ENCODE measurements around the gene TMEM72. TPM values are rescaled to one million over a fixed set of nuclear protein-coding genes. Genes with fewer than 3 reads are reported as not detected.

Gene TMEM72
- polyA plus RNA-seq, 1 donor from 2014 or later: 1.4 TPM

DNA sequence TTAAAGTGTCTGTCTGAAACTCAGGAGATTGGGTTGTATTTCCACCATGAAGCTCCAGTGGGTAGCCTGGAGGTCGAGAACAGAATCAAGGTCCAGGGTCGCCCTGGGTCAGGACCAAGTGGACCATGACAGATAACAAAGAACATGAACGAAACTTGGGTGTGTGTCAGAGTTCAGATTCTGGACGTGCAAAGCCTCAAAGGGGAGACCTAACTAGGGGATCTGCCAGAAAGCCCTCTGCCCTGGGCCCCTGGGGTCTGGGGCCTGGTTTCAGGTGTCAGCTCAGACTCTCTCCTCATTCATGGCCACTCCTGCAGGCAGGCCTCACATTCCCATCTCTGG, 50.1 kb downstream of the TMEM72 start:
- H3K27me3 ChIP-seq (ENCODE audit: insufficient read depth, low read depth, low read length): no peaks in the 10 kb centered on the region
- no peak overlapping the region for H3K9ac ChIP-seq (ENCODE audit: low read length)
- no peaks in the 10 kb centered on the region for H3K9me2 ChIP-seq (ENCODE audit: insufficient read depth, low read length)
- no peak overlapping the region for H2AFZ ChIP-seq (ENCODE audit: low read depth, low read length)
- H4K20me1 ChIP-seq (ENCODE audit: insufficient read depth): no peaks in the 10 kb centered on the region
- no peak overlapping the region for H3K4me2 ChIP-seq (ENCODE audit: low read length)
- H3K4me3 ChIP-seq (ENCODE audit: low read length): no peak overlapping the region
- H3K9me3 ChIP-seq (ENCODE audit: low read length): no peaks in the 10 kb centered on the region
- no peak overlapping the region for H3K27ac ChIP-seq (ENCODE audit: low read length)
- no peaks in the 10 kb centered on the region for H3K36me3 ChIP-seq (ENCODE audit: insufficient read depth, low read length)
- no peaks in the 10 kb centered on the region for H3K79me2 ChIP-seq (replicated peaks; ENCODE audit: insufficient read depth, low read length)
- no peak for TF ChIP-seq POLR2AphosphoS5 (IDR thresholded peaks at IDR 0.05)
- no peak for TF ChIP-seq EZH2 (IDR thresholded peaks at IDR 0.05; ENCODE audit: borderline replicate concordance, insufficient read depth, low read length, poor library complexity, severe bottlenecking)
- TF ChIP-seq CTCF (IDR thresholded peaks at IDR 0.05; ENCODE audit: poor library complexity, severe bottlenecking): no peak
- TF ChIP-seq REST (IDR thresholded peaks at IDR 0.05; ENCODE audit: borderline replicate concordance): no peak
- no peak for TF ChIP-seq EP300 (conservative IDR thresholded peaks at IDR 0.05; ENCODE audit: poor library complexity, severe bottlenecking)
- no peak for TF ChIP-seq RAD21 (conservative IDR thresholded peaks at IDR 0.05)
- TF ChIP-seq TAF1 (IDR thresholded peaks at IDR 0.05; ENCODE audit: low read depth): no peak
- no peak for TF ChIP-seq SMC3 (conservative IDR thresholded peaks at IDR 0.05; ENCODE audit: poor library complexity)
- no peak for TF ChIP-seq MXI1 (conservative IDR thresholded peaks at IDR 0.05; ENCODE audit: poor library complexity, severe bottlenecking)
- no peaks in the 10 kb centered on the region for H3F3A ChIP-seq (ENCODE audit: insufficient read depth, low read length, poor library complexity, severe bottlenecking)

- Histone ChIP-seq H4K20me1 (ENCODE audit: insufficient read depth) (no peaks in the 10 kb centered on the region), H3F3A (ENCODE audit: insufficient read depth, low read length, poor library complexity, severe bottlenecking) (no peaks in the 10 kb centered on the region), H2AFZ (ENCODE audit: low read depth, low read length) (no peak overlapping the region), H3K36me3 (ENCODE audit: insufficient read depth, low read length) (no peaks in the 10 kb centered on the region), H3K4me3 (ENCODE audit: low read length) (no peak overlapping the region), H3K9me3 (ENCODE audit: low read length) (no peaks in the 10 kb centered on the region), H3K9ac (ENCODE audit: low read length) (no peak overlapping the region), H3K27me3 (ENCODE audit: insufficient read depth, low read depth, low read length) (no peaks in the 10 kb centered on the region), H3K27ac (ENCODE audit: low read length) (no peak overlapping the region), H3K9me2 (ENCODE audit: insufficient read depth, low read length) (no peaks in the 10 kb centered on the region), H3K79me2 (replicated peaks; ENCODE audit: insufficient read depth, low read length) (no peaks in the 10 kb centered on the region), H3K4me2 (ENCODE audit: low read length) (no peak overlapping the region)
- no peak for TF ChIP-seq CTCF (IDR thresholded peaks at IDR 0.05; ENCODE audit: poor library complexity, severe bottlenecking)
- no peak for TF ChIP-seq TAF1 (IDR thresholded peaks at IDR 0.05; ENCODE audit: low read depth)
- no peak for TF ChIP-seq RAD21 (conservative IDR thresholded peaks at IDR 0.05)
- no peak for TF ChIP-seq MXI1 (conservative IDR thresholded peaks at IDR 0.05; ENCODE audit: poor library complexity, severe bottlenecking)
- no peak for TF ChIP-seq EZH2 (IDR thresholded peaks at IDR 0.05; ENCODE audit: borderline replicate concordance, insufficient read depth, low read length, poor library complexity, severe bottlenecking)
- no peak for TF ChIP-seq POLR2AphosphoS5 (IDR thresholded peaks at IDR 0.05)
- no peak for TF ChIP-seq EP300 (conservative IDR thresholded peaks at IDR 0.05; ENCODE audit: poor library complexity, severe bottlenecking)
- TF ChIP-seq REST (IDR thresholded peaks at IDR 0.05; ENCODE audit: borderline replicate concordance): no peak
- no peak for TF ChIP-seq SMC3 (conservative IDR thresholded peaks at IDR 0.05; ENCODE audit: poor library complexity)
These were observed 51.0 kb downstream of the TMEM72 start for GRCh38 chr10:44961931-44962750.

Data from neural cell (in vitro differentiated cells).